Large intestine (tissue), 3 donors: ENCODE data around the gene RINL. TPM values are rescaled to one million over a fixed set of nuclear protein-coding genes. Genes with fewer than 3 reads are reported as not detected.
A peak's percentile ranks its signal among the peaks of the same experiment; 100 is the strongest.

Experiments
- DNase-seq, 2 donors: peaks; one replicate each; pipeline versions ENCODE4 v3.0.0 to v3.0.0-alpha.2; 2013
- H3K27ac ChIP-seq: one replicate; pipeline ENCODE4 v1.5.1; 2013; ENCODE audit warnings: low read length
- H3K27me3 ChIP-seq: 2 replicates; pipeline ENCODE4 v1.6.1; 2013; ENCODE audit warnings: low read length; ENCODE audit not compliant: control insufficient read depth, insufficient read depth
- H3K36me3 ChIP-seq: 2 replicates; pipeline ENCODE4 v1.6.1; 2013; ENCODE audit warnings: low read length; ENCODE audit not compliant: control insufficient read depth, insufficient read depth
- H3K4me1 ChIP-seq: one replicate; pipeline ENCODE4 v1.6.1; 2013; ENCODE audit warnings: low read length; ENCODE audit not compliant: control insufficient read depth, insufficient read depth
- H3K4me3 ChIP-seq: one replicate; pipeline ENCODE4 v1.5.1; 2013; ENCODE audit warnings: low read length
- H3K9me3 ChIP-seq: one replicate; pipeline ENCODE4 v1.6.1; 2013; ENCODE audit warnings: mild to moderate bottlenecking, low read depth, low read length, moderate library complexity; ENCODE audit not compliant: control insufficient read depth
- WGBS: methylation state at CpG from one replicate; pipeline ENCODE4 v1.1.5; 2013; ENCODE audit warnings: low lambda C conversion rate; ENCODE audit not compliant: insufficient coverage; 5-methylcytosine and 5-hydroxymethylcytosine counted together
- polyA plus RNA-seq: library from polyadenylated mRNA; unstranded; fragments of 120-200 nt; gene quantifications from one replicate; pipeline ENCODE4 v1.2.1, GENCODE V29; 2013

Gene RINL
- polyA plus RNA-seq, 1 donor = 31.8 TPM

DNA sequence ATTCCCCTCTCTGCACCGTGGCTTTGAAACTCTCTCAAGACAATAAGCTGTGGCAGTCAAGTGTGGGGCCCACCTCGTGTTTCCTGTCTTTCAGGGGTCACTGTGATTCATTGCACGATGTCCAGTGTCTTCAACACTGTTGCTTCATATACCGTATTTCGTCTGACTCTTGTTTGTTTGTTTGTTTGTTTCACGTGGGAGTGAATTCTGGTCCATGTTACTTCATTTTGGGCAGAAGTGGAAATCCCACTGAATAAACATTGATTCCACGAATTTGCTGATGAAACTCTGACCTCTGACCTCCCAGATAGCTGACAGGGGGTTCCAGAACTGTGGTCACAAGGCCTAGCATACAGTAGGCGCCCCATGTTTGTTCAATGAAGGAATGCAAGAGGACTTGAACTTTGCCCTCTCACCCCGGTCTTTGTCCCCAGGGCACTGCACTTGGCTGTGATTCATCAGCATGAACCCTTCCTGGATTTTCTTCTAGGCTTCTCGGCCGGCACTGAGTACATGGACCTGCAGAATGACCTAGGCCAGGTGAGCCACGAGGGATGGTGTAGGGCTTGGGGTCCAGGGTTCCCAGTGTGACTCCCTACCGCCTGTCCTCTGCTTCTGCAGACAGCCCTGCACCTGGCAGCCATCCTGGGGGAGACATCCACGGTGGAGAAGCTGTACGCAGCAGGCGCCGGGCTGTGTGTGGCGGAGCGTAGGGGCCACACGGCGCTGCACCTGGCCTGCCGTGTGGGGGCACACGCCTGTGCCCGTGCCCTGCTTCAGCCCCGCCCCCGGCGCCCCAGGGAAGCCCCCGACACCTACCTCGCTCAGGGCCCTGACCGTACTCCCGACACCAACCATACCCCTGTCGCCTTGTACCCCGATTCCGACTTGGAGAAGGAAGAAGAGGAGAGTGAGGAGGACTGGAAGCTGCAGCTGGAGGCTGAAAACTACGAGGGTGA is 26.8 kb upstream of the RINL start:
- Histone ChIP-seq H3K27me3 (no peaks in the 10 kb centered on the region), H3K36me3 (peaks cover 23% of the 10 kb centered on the region), H3K4me1 (peaks cover 6% of the 10 kb centered on the region), H3K4me3 (no peak overlapping the region), H3K27ac (no peak overlapping the region), H3K9me3 (peaks cover 2% of the 10 kb centered on the region)
- DNase-seq = peak in 1 of 2 donors; percentile 47
- WGBS = 100% methylated on average over 2 of the region's 35 CpGs

DNA sequence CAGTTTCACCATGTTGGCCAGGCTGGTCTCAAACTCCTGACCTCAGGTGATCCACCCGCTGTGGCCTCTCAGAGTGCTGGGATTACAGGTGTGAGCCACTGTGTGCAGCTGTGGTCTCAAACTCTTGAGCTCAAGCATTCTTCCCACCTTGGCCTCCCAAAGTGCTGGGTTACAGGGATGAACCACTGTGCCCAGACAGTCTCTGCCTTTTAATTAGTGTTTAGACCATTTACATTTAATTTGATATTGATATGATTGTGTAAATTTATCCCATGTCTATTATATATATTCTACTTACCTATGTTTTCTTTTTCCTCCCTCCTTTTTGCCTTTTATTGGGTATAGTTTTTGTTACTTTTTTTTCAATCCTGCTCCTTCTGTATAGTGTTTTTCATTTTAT is 23.6 kb upstream of the RINL start:
- H3K27ac ChIP-seq = no peak overlapping the region
- H3K4me1 ChIP-seq = peaks cover 16% of the 10 kb centered on the region
- H3K4me3 ChIP-seq = no peak overlapping the region
- H3K9me3 ChIP-seq = no peaks in the 10 kb centered on the region
- H3K36me3 ChIP-seq = peaks cover 8% of the 10 kb centered on the region
- WGBS = 100% methylated on average over 1 of the region's 1 CpG
- no peak for DNase-seq
- no peaks in the 10 kb centered on the region for H3K27me3 ChIP-seq

DNA sequence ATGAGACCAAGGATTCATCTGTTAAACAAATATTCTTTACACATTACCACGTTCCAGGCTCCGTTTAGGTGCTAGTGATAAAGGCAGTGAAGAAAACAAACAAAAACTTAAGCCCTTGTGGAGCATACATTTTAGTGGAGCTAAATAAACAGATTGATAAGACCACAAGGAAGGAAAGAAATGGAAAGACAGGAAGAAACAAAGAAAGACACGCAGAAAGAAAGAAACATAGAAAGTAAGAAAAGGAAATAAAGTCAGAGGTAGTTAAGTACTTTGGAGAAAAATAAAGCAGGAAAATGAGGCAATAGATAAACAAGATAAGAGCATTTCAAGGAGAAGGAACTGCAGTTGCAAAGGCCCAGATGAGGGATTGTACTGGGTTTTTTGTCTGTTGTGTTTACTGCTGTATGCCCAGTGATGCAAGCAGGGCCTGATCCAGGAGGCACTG is 22.7 kb upstream of the RINL start:
- WGBS = 20% methylated on average over 3 of the region's 3 CpGs
- no peaks in the 10 kb centered on the region for H3K27me3 ChIP-seq
- H3K4me3 ChIP-seq = peak overlapping the region; percentile 96
- peaks cover 6% of the 10 kb centered on the region for H3K36me3 ChIP-seq
- DNase-seq = peak in 1 of 2 donors; percentile 25
- peaks cover 16% of the 10 kb centered on the region for H3K4me1 ChIP-seq
- H3K9me3 ChIP-seq = no peaks in the 10 kb centered on the region
- peak overlapping the region; percentile 84 for H3K27ac ChIP-seq

DNA sequence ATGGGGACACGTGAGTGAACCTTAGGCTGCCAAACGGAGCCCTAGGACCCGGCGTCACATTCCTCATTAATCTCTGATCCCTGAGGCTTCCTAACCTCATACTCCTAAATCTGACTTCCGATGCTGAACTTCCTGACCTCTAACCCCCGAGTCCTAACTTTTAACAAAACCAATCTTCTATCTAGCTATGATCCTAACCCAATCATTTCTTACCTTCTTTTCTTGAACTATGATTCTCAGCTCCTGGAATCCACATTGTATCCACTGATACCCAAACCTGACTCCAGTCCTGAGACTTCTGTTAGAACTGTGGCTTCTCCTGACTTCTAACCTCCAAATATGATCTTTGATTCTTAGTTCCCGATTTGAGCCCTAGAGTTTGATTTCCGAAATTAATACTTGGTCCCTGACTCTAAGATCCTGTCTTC is 22.1 kb upstream of the RINL start:
- Histone ChIP-seq H3K4me3 (peak overlapping the region; percentile 96), H3K9me3 (no peaks in the 10 kb centered on the region), H3K27me3 (no peaks in the 10 kb centered on the region), H3K36me3 (peaks cover under 1% of the 10 kb centered on the region), H3K4me1 (peaks cover 16% of the 10 kb centered on the region), H3K27ac (peak overlapping the region; percentile 84)
- DNase-seq = no peak
- WGBS = 30% methylated on average over 2 of the region's 8 CpGs

DNA sequence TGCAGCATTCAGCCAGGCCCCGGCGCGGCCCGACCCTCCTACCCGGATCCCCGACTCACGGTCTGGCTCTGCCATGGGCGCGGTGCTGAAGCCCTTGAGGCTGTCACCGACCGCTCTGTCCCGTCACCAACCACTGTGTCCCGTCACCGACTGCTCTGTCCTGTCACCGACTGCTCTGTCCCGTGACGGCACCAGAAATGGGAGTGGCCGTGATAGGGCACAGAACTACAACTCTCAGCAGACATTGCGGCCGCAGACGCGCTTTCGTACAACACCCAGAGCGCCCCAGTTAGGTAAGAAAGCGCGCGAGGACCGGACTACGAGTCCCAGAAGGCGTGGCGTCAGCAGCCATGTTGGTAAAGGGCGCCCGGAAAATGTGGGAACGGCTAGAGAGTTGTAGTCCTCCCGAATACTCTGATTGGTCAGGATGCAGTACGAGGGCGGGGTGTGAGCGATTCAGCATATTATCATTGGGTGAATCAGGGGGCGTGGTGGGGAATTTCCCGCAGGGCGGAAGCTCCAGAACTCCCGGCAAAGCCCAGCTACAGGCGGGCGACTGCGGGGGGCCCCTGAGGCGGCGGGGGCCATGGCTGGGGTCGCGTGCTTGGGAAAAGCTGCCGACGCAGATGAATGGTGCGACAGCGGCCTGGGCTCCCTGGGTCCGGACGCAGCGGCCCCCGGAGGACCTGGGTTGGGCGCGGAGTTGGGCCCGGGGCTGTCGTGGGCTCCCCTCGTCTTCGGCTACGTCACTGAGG is 21.5 kb upstream of the RINL start, which contains the start of the genes NFKBIB and SIRT2:
NFKBIB (plus strand) TSS at position 523 of the 755 bp plus-strand sequence; CDS start at position 587, 64 bp downstream.
SIRT2 (minus strand) TSS at position 172 of the 755 bp plus-strand sequence; CDS start at position 75, 97 bp downstream.
- peak within 1 kb of the TSS; percentile 96 for H3K4me3 ChIP-seq
- no peaks in the 10 kb centered on the region for H3K9me3 ChIP-seq
- H3K36me3 ChIP-seq = no peaks in the 10 kb centered on the region
- no CpG with 5 or more reads among the region's 64 CpGs for WGBS
- peak within 1 kb of the TSS; percentile 84 for H3K27ac ChIP-seq
- DNase-seq = peak; percentile 100
- H3K27me3 ChIP-seq = no peaks in the 10 kb centered on the region
- peaks cover 16% of the 10 kb centered on the region for H3K4me1 ChIP-seq

DNA sequence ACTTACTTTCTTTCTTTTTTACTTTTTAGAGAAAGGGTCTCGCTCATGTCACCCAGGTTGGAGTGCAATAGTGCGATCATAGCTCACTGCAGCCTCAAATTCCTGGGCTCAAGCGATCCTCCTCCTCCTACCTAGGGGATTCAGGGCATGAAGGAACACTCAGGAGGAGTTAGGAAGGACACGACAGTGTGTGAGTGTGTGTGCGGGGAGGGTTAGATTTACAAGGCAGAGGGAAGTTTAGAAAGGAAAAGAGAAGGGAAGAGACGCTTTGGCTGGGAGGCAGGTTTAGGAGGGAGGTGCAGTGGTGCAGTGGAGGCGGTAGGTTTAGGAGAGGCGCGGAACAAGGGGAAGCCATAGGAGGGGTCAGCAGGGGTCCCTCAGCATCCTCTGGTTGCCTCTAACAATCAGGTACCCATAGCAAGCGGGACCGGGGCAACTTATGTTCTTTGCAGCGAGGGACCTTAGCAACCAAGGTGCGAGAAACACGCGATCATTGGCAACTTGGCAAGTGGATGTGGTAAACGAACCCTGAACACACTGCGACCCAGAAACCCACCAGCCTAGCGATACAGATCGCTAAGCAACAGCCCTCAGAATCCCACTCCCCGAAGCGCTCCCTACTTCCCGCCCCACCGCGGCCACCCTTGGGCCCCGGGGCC is 20.8 kb upstream of the RINL start:
- Histone ChIP-seq H3K36me3 (no peaks in the 10 kb centered on the region), H3K27me3 (no peaks in the 10 kb centered on the region), H3K4me1 (peaks cover 16% of the 10 kb centered on the region), H3K4me3 (peak overlapping the region; percentile 96), H3K27ac (peak overlapping the region; percentile 80), H3K9me3 (no peaks in the 10 kb centered on the region)
- whole genome bisulfite sequencing = 13% methylated on average over 3 of the region's 25 CpGs
- DNase-seq = no peak

DNA sequence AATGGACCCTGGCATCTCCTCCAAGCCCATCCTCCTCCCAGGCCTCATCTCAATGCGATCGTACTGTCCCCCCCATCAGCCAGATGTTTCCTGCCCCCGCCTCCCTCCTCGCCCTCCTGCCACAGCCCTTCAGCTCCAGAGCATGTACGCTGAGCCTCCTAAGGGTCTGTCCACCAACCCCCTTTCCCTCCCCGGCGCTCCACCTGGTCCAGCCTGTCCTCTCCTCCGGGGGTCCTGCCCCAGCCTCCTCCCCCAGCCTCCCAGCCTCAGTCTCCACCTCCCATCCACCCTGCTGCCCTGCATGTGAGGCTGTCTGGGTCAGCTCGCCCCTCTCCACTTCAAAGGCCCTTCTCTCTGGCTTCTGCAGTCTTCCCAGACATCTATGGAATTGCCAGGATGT is 16.9 kb upstream of the RINL start:
- H3K27me3 ChIP-seq = no peaks in the 10 kb centered on the region
- DNase-seq = no peak
- WGBS = no CpG with 5 or more reads among the region's 9 CpGs
- H3K27ac ChIP-seq = no peak overlapping the region
- H3K36me3 ChIP-seq = peaks cover 17% of the 10 kb centered on the region
- no peaks in the 10 kb centered on the region for H3K9me3 ChIP-seq
- no peak overlapping the region for H3K4me3 ChIP-seq
- H3K4me1 ChIP-seq = peaks cover 10% of the 10 kb centered on the region

DNA sequence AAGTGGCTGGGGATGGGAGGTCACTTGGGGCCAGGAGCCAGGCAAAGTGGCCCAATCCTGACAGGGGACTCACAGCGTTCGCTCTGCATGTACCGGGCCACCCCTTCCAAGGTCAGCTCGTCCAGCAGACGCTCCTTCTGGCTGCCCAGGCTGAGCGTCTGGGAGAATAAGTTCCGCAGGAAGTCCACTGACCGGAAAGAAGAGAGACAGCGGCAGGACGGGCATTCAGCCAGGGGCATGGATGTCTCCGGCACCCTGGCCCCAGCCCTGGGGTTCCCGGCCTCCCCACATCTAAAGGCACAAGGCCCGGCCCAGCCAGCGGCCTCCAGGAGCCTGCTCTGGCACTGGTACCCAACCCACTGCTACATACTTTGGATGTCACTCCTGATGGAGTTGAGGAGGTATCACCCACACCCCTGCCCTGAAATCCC is 15.3 kb upstream of the RINL start:
- Histone ChIP-seq H3K27ac (no peak overlapping the region), H3K4me1 (peaks cover 4% of the 10 kb centered on the region), H3K27me3 (no peaks in the 10 kb centered on the region), H3K9me3 (no peaks in the 10 kb centered on the region), H3K36me3 (peaks cover 33% of the 10 kb centered on the region), H3K4me3 (no peak overlapping the region)
- no CpG with 5 or more reads among the region's 14 CpGs for WGBS
- no peak for DNase-seq

DNA sequence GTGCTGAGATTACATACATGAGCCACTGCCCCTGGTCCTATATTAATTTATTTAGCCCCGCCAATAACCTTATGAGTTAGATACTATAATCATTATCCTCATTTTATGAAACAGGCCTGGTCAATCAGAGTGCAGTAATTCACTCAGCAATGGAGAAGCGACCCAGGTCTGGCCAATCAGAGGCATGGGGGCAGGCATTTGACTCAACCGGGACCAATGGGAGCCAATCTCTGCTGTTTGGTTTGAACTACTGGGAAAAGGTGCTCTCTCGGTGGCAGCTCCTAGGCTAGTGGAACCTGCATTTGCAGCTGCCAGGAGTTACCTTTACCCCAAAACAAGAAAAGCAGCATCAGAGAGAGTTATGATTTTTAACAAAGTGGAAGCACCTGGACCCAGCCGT is 14.8 kb upstream of the RINL start:
- Histone ChIP-seq H3K27ac (no peak overlapping the region), H3K4me1 (no peaks in the 10 kb centered on the region), H3K27me3 (no peaks in the 10 kb centered on the region), H3K9me3 (no peaks in the 10 kb centered on the region), H3K4me3 (no peak overlapping the region), H3K36me3 (peaks cover 37% of the 10 kb centered on the region)
- DNase-seq = no peak
- WGBS = 80% methylated on average over 1 of the region's 5 CpGs

DNA sequence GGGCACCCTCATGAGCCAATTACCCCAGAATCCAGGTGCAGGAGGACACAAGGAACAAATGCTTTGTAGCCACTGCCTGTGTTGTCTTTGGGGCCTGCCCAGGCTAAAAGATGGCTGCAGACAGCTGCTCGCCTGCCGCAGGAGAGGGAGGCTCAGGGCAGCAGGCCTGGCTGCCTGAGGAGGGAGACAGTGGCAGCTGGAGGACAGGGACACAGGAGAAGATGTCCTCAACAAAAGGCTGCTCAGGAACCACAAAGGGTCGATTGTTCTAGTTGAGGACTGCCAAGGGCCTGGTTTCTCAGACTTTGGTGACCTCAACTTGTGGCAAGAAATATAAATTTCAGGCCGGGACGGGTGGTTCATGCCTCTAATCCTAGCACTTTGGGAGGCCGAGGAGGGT is 13.7 kb upstream of the RINL start:
- Histone ChIP-seq H3K4me1 (no peaks in the 10 kb centered on the region), H3K9me3 (no peaks in the 10 kb centered on the region), H3K36me3 (peaks cover 37% of the 10 kb centered on the region), H3K27ac (no peak overlapping the region), H3K27me3 (no peaks in the 10 kb centered on the region), H3K4me3 (no peak overlapping the region)
- WGBS = no CpG with 5 or more reads among the region's 6 CpGs
- DNase-seq = no peak
